GM23338 (cell line): ENCODE data around the gene PCBP3.

Experiments
- CREB1 ChIP-seq: fragments of 250-450 bp; sonication (Bioruptor Pico); IDR thresholded peaks from 2 replicates; pipeline ENCODE4 v1.5.0; 2020; ENCODE audit warnings: low read depth, mild to moderate bottlenecking, moderate library complexity
- CTCF ChIP-seq, 2 experiments: fragments of 200-600 bp in 1 of 2; sonication (generic) in 1 of 2; conservative IDR thresholded peaks; 2 replicates each; pipeline versions ENCODE4 v1.5.1 to v1.6.1; 2016 to 2017; ENCODE audit warnings: antibody characterized with exemption in 2 of 2, low read depth in 2 of 2, mild to moderate bottlenecking in 2 of 2, moderate library complexity in 1 of 2
- ETS1 ChIP-seq: IDR thresholded peaks from 2 replicates; pipeline ENCODE4 v1.6.1; 2016; ENCODE audit warnings: antibody characterized with exemption
- EZH2 ChIP-seq: fragments of 200-600 bp; sonication (generic); IDR thresholded peaks from one replicate; pipeline ENCODE4 v1.8.0; 2017; ENCODE audit warnings: antibody characterized with exemption, mild to moderate bottlenecking, low read depth; ENCODE audit not compliant: unreplicated experiment
- EZH2phosphoT487 ChIP-seq: fragments of 200-600 bp; sonication (generic); IDR thresholded peaks from one replicate; pipeline ENCODE4 v1.8.1; 2018; ENCODE audit warnings: antibody characterized with exemption; ENCODE audit not compliant: unreplicated experiment
- JUNB ChIP-seq: IDR thresholded peaks from one replicate; pipeline ENCODE4 v1.6.1; 2016; ENCODE audit warnings: antibody characterized with exemption; ENCODE audit not compliant: unreplicated experiment
- NANOG ChIP-seq: IDR thresholded peaks from 2 replicates; pipeline ENCODE4 v1.6.1; 2016; ENCODE audit warnings: antibody characterized with exemption, borderline replicate concordance
- POLR2AphosphoS5 ChIP-seq: IDR thresholded peaks from 2 replicates; pipeline ENCODE4 v1.6.1; 2016; ENCODE audit warnings: antibody characterized with exemption, low read depth
- REST ChIP-seq: IDR thresholded peaks from one replicate; pipeline ENCODE4 v1.6.1; 2018; ENCODE audit warnings: antibody characterized with exemption; ENCODE audit not compliant: unreplicated experiment
- STAT1 ChIP-seq: IDR thresholded peaks from one replicate; pipeline ENCODE4 v1.6.1; 2016; ENCODE audit warnings: antibody characterized with exemption; ENCODE audit not compliant: unreplicated experiment
- ZNF114 ChIP-seq: fragments of 250-450 bp; sonication (Bioruptor Pico); IDR thresholded peaks from 2 replicates; pipeline ENCODE4 v1.5.0; 2020; ENCODE audit warnings: mild to moderate bottlenecking, moderate library complexity
- ZNF331 ChIP-seq: fragments of 250-450 bp; sonication (Bioruptor Pico); IDR thresholded peaks from 2 replicates; pipeline ENCODE4 v1.5.0; 2020; ENCODE audit warnings: low read depth, mild to moderate bottlenecking, moderate library complexity
- ZNF462 ChIP-seq: fragments of 250-450 bp; sonication (Bioruptor Pico); IDR thresholded peaks from 2 replicates; pipeline ENCODE4 v1.5.0; 2020; ENCODE audit warnings: mild to moderate bottlenecking, moderate library complexity

- TF ChIP-seq CTCF (conservative IDR thresholded peaks at IDR 0.05; ENCODE audit: low read depth in 2 of 2) (no peak), EZH2 (no peak), CREB1 (no peak), POLR2AphosphoS5 (no peak), JUNB (no peak), EZH2phosphoT487 (no peak), REST (no peak), ETS1 (no peak), STAT1 (no peak), ZNF114 (CRISPR knock-in tag) (no peak), NANOG (no peak), ZNF331 (CRISPR knock-in tag) (no peak), ZNF462 (CRISPR knock-in tag) (no peak)
Observed at GRCh38 chr21:45811136-45811535, 167.6 kb downstream of the PCBP3 start.
